Right ventricle myocardium inferior (tissue), 1 donor: ENCODE measurements around the gene ATP8B2. TPM values are rescaled to one million over a fixed set of nuclear protein-coding genes. Genes with fewer than 3 reads are reported as not detected.
A peak's percentile ranks its signal among the peaks of the same experiment; 100 is the strongest.
"Not testable (repeated sequence)": the region's sequence is repeated elsewhere in the genome, so short reads cannot be mapped to it uniquely, and the experiment has no call there.

Experiments
- ATAC-seq: fragments of 200-7000 bp; cut with Tn5 transposase; one replicate; pipeline ENCODE4 v1.9.1; 2020; ENCODE audit warnings: mild to moderate bottlenecking, moderate library complexity
- DNase-seq: peaks from one replicate; pipeline ENCODE4 v3.0.0; 2021; ENCODE audit errors: missing footprints
- intact Hi-C: fragments of 100-400 bp; cut with DNase I; formaldehyde crosslinking; loops from one replicate; pipeline ENCODE4 v1.11.0; 2022
- total RNA-seq: library from RNA; stranded (reverse); fragmentation: NEBNext Ultra II Directional; extraction: Animal tissue kit (Norgen Biotek cat#: 25700); gene quantifications from one replicate; pipeline ENCODE4 v1.2.1, GENCODE V29; 2021
- donor health status: DM: no; HTN: yes; CAD: no; lungs with severe emphysema.

The ATP8B2 gene
- total RNA-seq, 1 donor from 2014 or later, result 12.8 TPM

- intact Hi-C loops, ATAC-seq, DNase-seq: not testable (repeated sequence)
These were observed 3.8 kb upstream of the ATP8B2 start for GRCh38 chr1:154321609-154321934.

- ATAC-seq (no peak), DNase-seq (no peak)
- intact Hi-C loops, result no loop called here
These were observed 1.8 kb upstream of the ATP8B2 start for GRCh38 chr1:154323493-154323892.

- ATAC-seq (no peak), DNase-seq (no peak)
- intact Hi-C loops, result no loop called here
These were observed 1.1 kb upstream of the ATP8B2 start for GRCh38 chr1:154324241-154324640.

- intact Hi-C loops, result loop anchor here (5.0 kb wide), 1 partner anchor 81 kb away; the partner anchor contains the start of gene IL6R
- DNase-seq (no peak), ATAC-seq (peak; percentile 51)
These were observed 539 bp downstream of the ATP8B2 start for GRCh38 chr1:154325583-154326545.

GRCh38 chr1:154326546-154327465 lies 1.5 kb downstream of the ATP8B2 start:
- intact Hi-C loops, result loop anchor here (5.0 kb wide), 1 partner anchor 80 kb away; the partner anchor contains the start of gene IL6R
- no peak for DNase-seq
- peak; percentile 24 for ATAC-seq

- DNase-seq (no peak), ATAC-seq (no peak)
- intact Hi-C loops, result loop anchor here (5.0 kb wide), 1 partner anchor 80 kb away; the partner anchor contains the start of gene IL6R
These were observed 2.4 kb downstream of the ATP8B2 start for GRCh38 chr1:154327466-154328317.

GRCh38 chr1:154328318-154329151 lies 3.2 kb downstream of the ATP8B2 start:
- intact Hi-C loops, result loop anchor here (5.0 kb wide), 1 partner anchor 79 kb away; the partner anchor contains the start of gene IL6R
- DNase-seq (peak; percentile 94), ATAC-seq (peak; percentile 76)

GRCh38 chr1:154329152-154329521 lies 3.8 kb downstream of the ATP8B2 start:
- DNase-seq, result no peak
- no peak for ATAC-seq
- intact Hi-C loops, result loop anchor here (5.0 kb wide), 1 partner anchor 78 kb away; the partner anchor contains the start of gene IL6R

- ATAC-seq (no peak), DNase-seq (no peak)
- intact Hi-C loops, result loop anchor here (5.0 kb wide), 1 partner anchor 78 kb away; the partner anchor contains the start of gene IL6R
These were observed 4.3 kb downstream of the ATP8B2 start for GRCh38 chr1:154329551-154330131.

- no peak for DNase-seq
- intact Hi-C loops, result no loop called here
- no peak for ATAC-seq
These were observed 5.3 kb downstream of the ATP8B2 start for GRCh38 chr1:154330669-154331068.

- no peak for DNase-seq
- intact Hi-C loops, result loop anchor here (2.0 kb wide), 1 partner anchor 136 kb away; no protein-coding TSS in a partner anchor
- no peak for ATAC-seq
These were observed 9.0 kb downstream of the ATP8B2 start for GRCh38 chr1:154334079-154335024.

GRCh38 chr1:154335025-154335714 lies 9.8 kb downstream of the ATP8B2 start:
- ATAC-seq, result peak; percentile 66
- DNase-seq, result peak; percentile 92
- intact Hi-C loops, result loop anchor here (2.0 kb wide), 1 partner anchor 136 kb away; no protein-coding TSS in a partner anchor

GRCh38 chr1:154337253-154337894 lies 12.0 kb downstream of the ATP8B2 start:
- intact Hi-C loops, result no loop called here
- no peak for ATAC-seq
- DNase-seq, result no peak

GRCh38 chr1:154338875-154339274 lies 13.6 kb downstream of the ATP8B2 start:
- ATAC-seq, result no peak
- no peak for DNase-seq
- intact Hi-C loops, result no loop called here

GRCh38 chr1:154341366-154341765 lies 16.0 kb downstream of the ATP8B2 start:
- ATAC-seq, intact Hi-C loops, DNase-seq: not testable (repeated sequence)
